GM18507 (cell line): ENCODE results near the gene CNTLN.

ENCODE experiments used
- DNase-seq: peaks from one replicate; pipeline ENCODE4 v3.0.0; 2011; ENCODE audit warnings: low read depth; ENCODE audit not compliant: insufficient read length; ENCODE audit errors: extremely low spot score
- FAIRE-seq: peaks from 2 replicates; lab custom pipeline; 2011; peaks lifted over from hg19 to GRCh38; lab: Jason Lieb, UNC

Gene CNTLN

DNA sequence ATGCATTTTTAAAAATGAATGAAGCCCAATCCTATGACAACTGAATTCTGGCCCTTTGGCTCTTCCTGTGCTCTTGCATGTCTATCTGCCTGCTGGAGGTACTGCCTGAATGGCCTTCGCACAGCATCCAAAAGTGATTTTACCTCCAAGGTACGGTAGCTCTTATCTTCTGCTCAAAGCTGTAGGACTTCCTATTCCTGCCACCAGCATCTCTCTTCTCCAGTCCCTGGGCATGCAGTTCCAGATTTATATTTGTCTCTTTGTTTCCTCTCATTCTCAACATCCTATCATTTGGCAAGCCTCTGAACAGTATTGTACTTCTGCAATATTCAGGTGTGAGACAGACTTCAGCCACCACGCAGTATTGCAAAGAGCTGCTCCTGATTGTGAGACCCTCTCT lies 400.3 kb downstream of the CNTLN start:
- no peak for FAIRE-seq
- DNase-seq, result no peak

DNA sequence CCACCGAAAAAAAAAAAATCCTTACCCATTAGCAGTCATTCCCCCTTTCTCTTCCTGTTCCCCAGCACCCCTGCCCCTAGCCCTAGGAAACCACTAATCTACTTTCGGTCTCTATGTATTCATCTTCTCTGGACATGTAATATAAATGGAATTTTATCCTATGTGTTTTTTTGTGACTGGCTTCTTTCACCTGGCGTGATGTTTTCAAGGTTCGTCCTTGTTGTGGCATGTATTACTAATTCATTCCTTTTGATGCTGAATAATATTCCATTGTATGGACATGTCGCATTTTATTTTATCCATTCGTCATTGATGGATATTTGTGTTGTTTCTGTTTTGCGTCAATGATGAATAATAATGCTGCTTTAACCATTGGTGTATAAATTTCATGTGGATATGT lies 401.2 kb downstream of the CNTLN start:
- DNase-seq (no peak), FAIRE-seq (no peak)

DNA sequence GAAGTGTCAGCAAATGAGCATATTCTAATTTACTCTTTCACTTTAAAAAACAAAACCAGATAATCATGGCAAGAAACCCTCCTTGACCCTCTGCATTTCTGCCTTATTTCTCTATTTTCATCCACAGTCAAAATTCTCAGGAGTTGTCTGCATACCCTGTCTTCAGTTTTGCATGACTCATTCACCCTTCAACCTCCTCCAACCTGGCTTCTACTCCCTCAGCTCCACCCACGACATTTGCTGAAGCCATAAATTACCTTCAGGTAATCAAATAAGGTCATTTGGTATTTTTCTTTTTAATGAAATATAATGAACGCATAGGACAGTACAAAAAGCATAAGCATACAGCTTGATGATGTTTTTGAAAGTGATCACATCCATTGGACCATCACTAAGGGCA lies 416.2 kb downstream of the CNTLN start:
- DNase-seq (no peak), FAIRE-seq (no peak)
